ENCODE results near the gene TRIM29.

The TRIM29 gene

GRCh38 chr11:120137611-120138521 is at the start of gene TRIM29:
Gene TRIM29 (minus strand): TSS chr11:120138113. CDS start chr11:120138031, 82 bp downstream.
- H3K4me3 ChIP-seq (ENCODE audit: low read length): peak within 1 kb of the TSS; percentile 100
- TF ChIP-seq CTCF (IDR thresholded peaks at IDR 0.05; ENCODE audit: insufficient read depth, low read depth, low read length, missing control alignments): peak; percentile 39
- DNase-seq (ENCODE audit: low read depth): peak; percentile 97

- TF ChIP-seq CTCF (IDR thresholded peaks at IDR 0.05; ENCODE audit: insufficient read depth, low read depth, low read length, missing control alignments): no peak
- no peak overlapping the region for H3K4me3 ChIP-seq (ENCODE audit: low read length)
- peak; percentile 94 for DNase-seq (ENCODE audit: low read depth)
Observed at GRCh38 chr11:120186774-120187591, 49.1 kb upstream of the TRIM29 start.

GRCh38 chr11:120186456-120186773 is 48.5 kb upstream of the TRIM29 start:
- no peak for TF ChIP-seq CTCF (IDR thresholded peaks at IDR 0.05; ENCODE audit: insufficient read depth, low read depth, low read length, missing control alignments)
- H3K4me3 ChIP-seq (ENCODE audit: low read length): no peak overlapping the region
- DNase-seq (ENCODE audit: low read depth): no peak

- no peak for TF ChIP-seq CTCF (IDR thresholded peaks at IDR 0.05; ENCODE audit: insufficient read depth, low read depth, low read length, missing control alignments)
- DNase-seq (ENCODE audit: low read depth): no peak
- no peak overlapping the region for H3K4me3 ChIP-seq (ENCODE audit: low read length)
Observed at GRCh38 chr11:120185706-120186455, 48.0 kb upstream of the TRIM29 start.

- no peak overlapping the region for H3K4me3 ChIP-seq (ENCODE audit: low read length)
- DNase-seq (ENCODE audit: low read depth): no peak
- no peak for TF ChIP-seq CTCF (IDR thresholded peaks at IDR 0.05; ENCODE audit: insufficient read depth, low read depth, low read length, missing control alignments)
Observed at GRCh38 chr11:120184946-120185705, 47.2 kb upstream of the TRIM29 start.

- H3K4me3 ChIP-seq (ENCODE audit: low read length): no peak overlapping the region
- no peak for DNase-seq (ENCODE audit: low read depth)
- TF ChIP-seq CTCF (IDR thresholded peaks at IDR 0.05; ENCODE audit: insufficient read depth, low read depth, low read length, missing control alignments): no peak
Observed at GRCh38 chr11:120184371-120184945, 46.5 kb upstream of the TRIM29 start.
